Skeletal muscle satellite cell (primary cell): Measurements from ENCODE around the gene GPX3.

Experiments
- H3K27me3 ChIP-seq: 2 replicates; pipeline ENCODE4 v1.7.0; 2013; ENCODE audit warnings: low read length; ENCODE audit not compliant: control insufficient read depth, insufficient read depth
- H3K36me3 ChIP-seq: 2 replicates; pipeline ENCODE4 v1.7.0; 2013; ENCODE audit warnings: mild to moderate bottlenecking, control low read depth, low read length; ENCODE audit not compliant: insufficient read depth
- H3K4me1 ChIP-seq: 2 replicates; pipeline ENCODE4 v1.7.0; 2013; ENCODE audit warnings: low read length; ENCODE audit not compliant: control insufficient read depth, insufficient read depth
- H3K4me2 ChIP-seq: 2 replicates; pipeline ENCODE4 v1.7.0; 2013; ENCODE audit warnings: mild to moderate bottlenecking, low read length
- H3K4me3 ChIP-seq: 2 replicates; pipeline ENCODE4 v1.7.0; 2013; ENCODE audit warnings: low read length
- H3K9ac ChIP-seq: 2 replicates; pipeline ENCODE4 v1.7.0; 2013; ENCODE audit warnings: mild to moderate bottlenecking, low read depth, low read length, moderate library complexity
- H3K9me3 ChIP-seq: replicated peaks from 2 replicates; pipeline ENCODE4 v1.7.0; 2013; ENCODE audit warnings: mild to moderate bottlenecking, control low read depth, low read length

GPX3 gene

GRCh38 chr5:151025250-151025606 lies 4.8 kb downstream of the GPX3 start:
- H3K27me3 ChIP-seq = no peaks in the 10 kb centered on the region
- no peaks in the 10 kb centered on the region for H3K9me3 ChIP-seq
- no peak overlapping the region for H3K4me2 ChIP-seq
- no peak overlapping the region for H3K4me3 ChIP-seq
- H3K36me3 ChIP-seq = peaks cover 42% of the 10 kb centered on the region
- H3K9ac ChIP-seq = no peak overlapping the region
- H3K4me1 ChIP-seq = peaks cover 35% of the 10 kb centered on the region

- H3K9me3 ChIP-seq = no peaks in the 10 kb centered on the region
- peaks cover 49% of the 10 kb centered on the region for H3K36me3 ChIP-seq
- H3K27me3 ChIP-seq = no peaks in the 10 kb centered on the region
- H3K4me3 ChIP-seq = no peak overlapping the region
- H3K4me2 ChIP-seq = no peak overlapping the region
- H3K9ac ChIP-seq = no peak overlapping the region
- peaks cover 26% of the 10 kb centered on the region for H3K4me1 ChIP-seq
These were observed 5.7 kb downstream of the GPX3 start for GRCh38 chr5:151026088-151026487.

DNA sequence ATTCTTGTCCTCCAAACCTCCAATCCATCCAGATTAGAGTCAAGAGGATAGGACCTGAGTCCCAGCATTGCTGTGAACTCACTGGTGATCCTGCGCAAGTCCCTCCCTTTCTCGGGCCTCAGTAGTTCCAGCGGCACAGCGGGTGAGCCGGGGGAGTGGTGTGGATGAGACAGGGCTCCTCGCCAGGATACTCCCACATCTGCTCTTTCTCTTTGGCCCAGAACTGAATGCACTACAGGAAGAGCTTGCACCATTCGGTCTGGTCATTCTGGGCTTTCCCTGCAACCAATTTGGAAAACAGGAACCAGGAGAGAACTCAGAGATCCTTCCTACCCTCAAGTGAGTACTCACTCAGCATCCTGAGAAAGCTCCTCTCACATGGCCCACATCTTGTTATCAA lies 6.3 kb downstream of the GPX3 start:
- Histone ChIP-seq H3K4me3 (no peak overlapping the region), H3K36me3 (peaks cover 55% of the 10 kb centered on the region), H3K27me3 (no peaks in the 10 kb centered on the region), H3K4me2 (no peak overlapping the region), H3K4me1 (peaks cover 24% of the 10 kb centered on the region), H3K9ac (no peak overlapping the region), H3K9me3 (no peaks in the 10 kb centered on the region)

- Histone ChIP-seq H3K4me1 (peaks cover 18% of the 10 kb centered on the region), H3K27me3 (no peaks in the 10 kb centered on the region), H3K9me3 (no peaks in the 10 kb centered on the region), H3K4me2 (no peak overlapping the region), H3K4me3 (no peak overlapping the region), H3K36me3 (peaks cover 65% of the 10 kb centered on the region), H3K9ac (no peak overlapping the region)
These were observed 7.6 kb downstream of the GPX3 start for GRCh38 chr5:151027961-151028479.

DNA sequence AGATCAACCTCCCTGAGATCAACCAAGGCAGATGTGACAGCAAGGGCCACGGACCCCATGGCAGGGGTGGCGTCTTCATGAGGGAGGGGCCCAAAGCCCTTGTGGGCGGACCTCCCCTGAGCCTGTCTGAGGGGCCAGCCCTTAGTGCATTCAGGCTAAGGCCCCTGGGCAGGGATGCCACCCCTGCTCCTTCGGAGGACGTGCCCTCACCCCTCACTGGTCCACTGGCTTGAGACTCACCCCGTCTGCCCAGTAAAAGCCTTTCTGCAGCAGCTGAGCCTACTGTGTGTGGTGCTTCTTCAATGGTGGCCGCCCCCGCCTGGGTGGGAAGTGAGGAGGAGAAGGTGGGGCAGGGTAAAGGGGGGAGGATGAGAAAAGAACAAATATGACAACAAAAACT lies 8.3 kb downstream of the GPX3 start:
- Histone ChIP-seq H3K9ac (no peak overlapping the region), H3K36me3 (peaks cover 70% of the 10 kb centered on the region), H3K4me1 (peaks cover 11% of the 10 kb centered on the region), H3K27me3 (no peaks in the 10 kb centered on the region), H3K9me3 (no peaks in the 10 kb centered on the region), H3K4me3 (no peak overlapping the region), H3K4me2 (no peak overlapping the region)

- Histone ChIP-seq H3K27me3 (no peaks in the 10 kb centered on the region), H3K36me3 (peaks cover 77% of the 10 kb centered on the region), H3K4me3 (no peak overlapping the region), H3K4me2 (no peak overlapping the region), H3K9ac (no peak overlapping the region), H3K4me1 (peaks cover 5% of the 10 kb centered on the region), H3K9me3 (no peaks in the 10 kb centered on the region)
These were observed 9.0 kb downstream of the GPX3 start for GRCh38 chr5:151029179-151030055.

GRCh38 chr5:151030056-151030336 lies 9.6 kb downstream of the GPX3 start:
- no peaks in the 10 kb centered on the region for H3K27me3 ChIP-seq
- no peaks in the 10 kb centered on the region for H3K9me3 ChIP-seq
- H3K9ac ChIP-seq = no peak overlapping the region
- H3K4me1 ChIP-seq = peaks cover 7% of the 10 kb centered on the region
- H3K36me3 ChIP-seq = peaks cover 82% of the 10 kb centered on the region
- no peak overlapping the region for H3K4me3 ChIP-seq
- H3K4me2 ChIP-seq = no peak overlapping the region

- no peaks in the 10 kb centered on the region for H3K9me3 ChIP-seq
- H3K4me1 ChIP-seq = peaks cover 9% of the 10 kb centered on the region
- H3K36me3 ChIP-seq = peaks cover 86% of the 10 kb centered on the region
- no peak overlapping the region for H3K4me2 ChIP-seq
- no peak overlapping the region for H3K9ac ChIP-seq
- H3K4me3 ChIP-seq = no peak overlapping the region
- no peaks in the 10 kb centered on the region for H3K27me3 ChIP-seq
These were observed 10.0 kb downstream of the GPX3 start for GRCh38 chr5:151030379-151030778.

GRCh38 chr5:151031554-151031953 lies 11.2 kb downstream of the GPX3 start:
- Histone ChIP-seq H3K4me3 (no peak overlapping the region), H3K9ac (no peak overlapping the region), H3K4me2 (no peak overlapping the region), H3K9me3 (no peaks in the 10 kb centered on the region), H3K4me1 (peaks cover 9% of the 10 kb centered on the region), H3K27me3 (no peaks in the 10 kb centered on the region), H3K36me3 (peaks cover 89% of the 10 kb centered on the region)

GRCh38 chr5:151033217-151033934 lies 13.0 kb downstream of the GPX3 start:
- H3K4me1 ChIP-seq = peaks cover 19% of the 10 kb centered on the region
- peaks cover 84% of the 10 kb centered on the region for H3K36me3 ChIP-seq
- H3K27me3 ChIP-seq = no peaks in the 10 kb centered on the region
- no peak overlapping the region for H3K9ac ChIP-seq
- no peak overlapping the region for H3K4me3 ChIP-seq
- no peaks in the 10 kb centered on the region for H3K9me3 ChIP-seq
- H3K4me2 ChIP-seq = no peak overlapping the region

DNA sequence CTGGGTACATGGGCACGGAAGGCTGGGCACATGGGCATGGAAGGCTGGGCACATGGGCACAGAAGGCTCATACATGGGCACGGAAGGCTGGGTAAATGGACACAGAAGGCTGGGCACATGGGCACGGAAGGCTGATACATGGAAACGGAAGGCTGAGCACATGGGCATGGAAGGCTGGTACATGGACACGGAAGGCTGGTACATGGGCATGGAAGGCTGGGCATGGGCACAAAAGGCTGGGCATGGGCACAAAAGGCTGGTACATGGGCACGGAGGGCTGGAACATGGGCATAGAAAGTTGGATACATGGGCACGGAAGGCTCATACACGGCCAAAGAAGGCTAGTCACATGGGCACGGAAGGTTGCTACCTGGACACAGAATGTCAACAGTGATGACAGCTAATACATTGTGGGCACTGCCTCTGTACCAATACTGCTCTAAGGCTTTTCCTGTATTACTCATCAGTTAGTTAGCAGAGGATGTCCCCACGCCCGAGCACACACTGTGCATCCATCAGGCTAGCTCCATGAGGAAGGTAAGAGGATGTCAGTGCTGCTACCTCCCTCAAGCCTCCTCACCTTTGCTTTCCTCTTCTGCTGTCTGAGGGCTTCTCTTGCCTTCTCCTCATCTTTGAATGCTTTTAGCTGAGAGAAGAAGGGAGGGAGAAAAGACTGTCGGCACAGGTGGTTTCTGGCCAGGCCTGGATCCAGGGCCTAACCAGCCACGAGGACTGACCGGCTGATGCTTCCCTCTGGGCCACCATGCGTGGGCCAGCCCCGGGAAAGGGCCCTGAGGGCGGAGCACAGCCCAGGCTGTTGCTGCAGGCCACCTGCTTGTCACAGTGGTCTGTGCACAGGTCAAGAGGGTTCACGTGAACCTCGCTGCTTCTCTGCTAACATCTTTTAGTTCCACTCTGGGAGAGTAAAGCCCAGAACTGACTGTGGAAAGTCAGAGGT lies 14.3 kb downstream of the GPX3 start:
- H3K9me3 ChIP-seq = no peaks in the 10 kb centered on the region
- H3K4me1 ChIP-seq = peaks cover 32% of the 10 kb centered on the region
- peaks cover 79% of the 10 kb centered on the region for H3K36me3 ChIP-seq
- H3K27me3 ChIP-seq = no peaks in the 10 kb centered on the region
- H3K9ac ChIP-seq = no peak overlapping the region
- no peak overlapping the region for H3K4me3 ChIP-seq
- H3K4me2 ChIP-seq = no peak overlapping the region
